CD4-positive, alpha-beta T cell treated with Interleukin-1 beta for 1 hour (primary cell): ENCODE results near the gene B3GNT3.
A peak's percentile ranks its signal among the peaks of the same experiment; 100 is the strongest.
"Not testable (repeated sequence)": the region's sequence is repeated elsewhere in the genome, so short reads cannot be mapped to it uniquely, and the experiment has no call there.

Experiments
- DNase-seq, 2 donors: peaks; one replicate each; pipeline ENCODE4 v3.0.0-alpha.2; 2020 to 2022

B3GNT3 gene

DNA sequence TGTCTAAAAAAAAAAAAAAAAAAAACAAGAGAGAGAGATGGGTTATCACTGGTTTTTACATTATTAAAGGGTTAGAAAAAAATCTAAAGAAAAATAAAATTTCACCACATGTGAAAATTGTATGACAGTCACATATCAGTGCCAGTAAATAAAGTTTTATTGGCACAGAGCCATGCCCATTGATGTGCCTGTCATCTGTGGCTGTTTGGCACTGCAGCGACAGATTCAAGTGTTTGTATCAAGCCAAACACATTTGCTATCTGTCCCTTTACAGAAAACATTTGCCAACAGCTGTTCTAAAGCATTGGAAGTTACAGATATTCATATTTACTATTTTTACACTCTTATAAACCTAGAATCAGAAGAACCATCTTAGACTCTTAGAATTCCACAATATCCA lies 27.4 kb upstream of the B3GNT3 start:
- no peak for DNase-seq

DNA sequence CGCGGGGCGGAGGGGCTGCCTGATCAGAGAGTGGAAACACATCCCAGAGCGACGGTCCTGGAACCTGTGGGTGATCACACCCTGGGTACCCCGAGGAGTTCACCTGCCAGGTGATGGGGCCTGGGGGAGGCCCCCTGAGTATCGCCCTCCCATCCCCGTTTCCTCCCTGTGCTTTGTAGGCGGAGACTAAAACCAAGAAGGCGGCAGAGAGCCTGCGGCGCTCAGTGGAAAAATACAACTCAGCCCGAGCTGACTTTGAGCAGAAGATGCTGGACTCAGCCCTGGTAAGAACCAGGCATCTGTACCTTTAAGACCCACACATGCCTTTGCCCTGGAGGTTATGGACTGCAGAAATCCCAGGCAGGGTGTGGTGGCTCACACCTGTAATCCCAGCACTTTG lies 24.3 kb upstream of the B3GNT3 start:
- DNase-seq = no peak

DNA sequence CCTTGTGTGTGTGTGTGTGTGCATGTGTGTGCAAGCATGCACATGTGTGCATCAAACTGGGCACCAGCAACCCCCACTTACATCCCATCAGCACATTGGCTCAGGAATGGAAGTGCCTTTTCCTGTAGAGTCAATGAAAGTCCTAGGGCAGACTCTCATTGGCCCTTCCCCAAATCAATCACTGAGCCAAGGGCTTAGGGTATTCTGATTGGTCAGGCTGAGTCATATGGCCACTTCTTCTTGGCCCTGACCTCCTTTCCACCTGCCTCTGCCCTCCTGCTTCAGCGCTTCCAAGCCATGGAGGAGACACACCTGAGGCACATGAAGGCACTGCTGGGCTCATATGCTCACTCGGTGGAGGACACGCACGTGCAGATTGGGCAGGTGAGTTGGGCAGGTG lies 22.8 kb upstream of the B3GNT3 start:
- no peak for DNase-seq

DNA sequence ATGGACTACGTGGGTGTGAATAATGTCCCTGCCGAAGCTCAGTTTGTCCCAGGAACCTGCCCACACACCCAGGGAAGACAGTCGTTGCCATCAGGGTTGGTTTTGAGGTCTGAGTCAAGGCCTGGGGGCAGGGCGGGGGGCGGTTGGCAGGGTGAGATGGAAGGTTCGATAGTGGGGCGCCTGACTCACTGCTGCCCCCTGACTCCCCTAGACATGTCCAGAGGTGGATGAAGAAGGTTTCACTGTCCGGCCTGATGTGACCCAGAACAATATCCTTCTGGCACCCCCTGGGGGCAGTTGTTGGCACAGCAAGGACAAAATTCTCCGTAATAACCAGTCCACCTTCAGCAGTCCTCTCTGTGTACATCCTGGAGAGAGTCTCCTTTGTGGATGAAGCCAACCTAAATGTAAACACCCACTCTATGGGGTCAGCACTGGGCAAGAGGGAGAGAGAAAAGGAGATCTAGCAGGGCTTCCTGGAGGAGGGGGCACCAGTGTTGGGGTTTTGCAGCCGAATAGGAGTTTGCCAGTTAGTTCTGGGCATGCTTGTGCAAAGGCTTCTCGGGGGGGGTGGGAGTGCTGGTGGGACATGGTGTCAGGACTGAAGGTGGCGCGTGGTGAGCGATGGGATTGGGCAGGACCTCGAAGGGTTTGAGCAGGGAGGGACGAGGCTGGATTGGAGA lies 19.6 kb upstream of the B3GNT3 start:
- peak; percentile 30 to 48 for DNase-seq

DNA sequence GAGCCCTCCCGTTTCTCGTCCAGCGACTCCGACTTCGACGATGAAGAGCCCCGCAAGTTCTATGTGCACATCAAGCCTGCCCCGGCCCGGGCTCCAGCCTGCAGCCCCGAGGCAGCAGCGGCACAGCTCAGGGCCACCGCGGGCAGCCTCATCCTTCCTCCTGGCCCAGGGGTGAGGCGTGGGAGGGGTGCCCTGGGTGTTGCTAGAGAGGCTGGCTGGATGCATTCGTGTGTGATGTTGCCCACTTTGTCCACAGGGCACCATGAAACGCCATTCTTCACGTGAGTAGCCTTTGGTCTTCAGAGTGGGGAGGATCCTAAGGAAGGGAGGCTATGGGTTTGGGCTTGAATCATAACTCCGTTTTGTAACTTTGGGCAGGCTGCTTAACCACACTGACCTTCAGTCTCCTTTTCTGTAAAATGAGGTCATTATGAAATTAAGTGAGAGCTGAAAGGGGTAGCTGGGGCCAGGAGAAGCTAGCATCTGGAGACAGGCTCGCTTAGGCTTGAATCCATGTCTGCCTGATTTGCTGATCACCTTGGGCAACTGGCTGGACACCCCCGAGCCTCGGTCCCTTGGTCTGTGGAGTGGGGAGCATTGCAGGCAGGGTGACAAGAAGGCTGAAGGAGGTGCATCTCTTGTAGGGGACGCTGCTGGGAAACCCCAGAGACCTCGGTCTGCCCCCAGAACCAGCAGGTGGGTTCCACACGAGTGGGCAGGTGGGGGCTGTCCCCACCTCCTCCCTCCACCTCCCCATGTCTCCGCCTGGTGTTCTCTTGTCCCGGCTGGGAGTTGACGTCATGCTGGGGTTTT lies 18.7 kb upstream of the B3GNT3 start:
- peak in 1 of 2 donors; percentile 86 for DNase-seq

DNA sequence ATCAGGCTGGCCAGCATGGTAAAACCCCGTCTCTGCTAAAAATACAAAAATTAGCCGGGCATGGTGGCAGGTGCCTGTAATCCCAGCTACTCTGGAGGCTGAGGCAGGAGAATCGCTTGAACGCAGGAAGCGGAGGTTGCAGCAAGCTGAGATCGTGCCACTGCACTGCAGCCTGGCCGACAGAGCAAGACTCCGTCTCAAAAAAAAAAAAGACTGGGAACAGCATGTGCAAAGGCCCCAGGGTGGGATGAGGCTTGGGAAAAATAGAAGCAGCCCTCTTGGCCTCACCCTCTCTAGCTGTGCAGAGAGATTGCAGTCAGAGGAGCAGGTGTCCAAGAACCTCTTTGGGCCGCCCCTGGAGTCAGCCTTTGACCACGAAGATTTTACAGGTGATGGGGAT lies 17.1 kb upstream of the B3GNT3 start:
- DNase-seq = not testable (repeated sequence)

DNA sequence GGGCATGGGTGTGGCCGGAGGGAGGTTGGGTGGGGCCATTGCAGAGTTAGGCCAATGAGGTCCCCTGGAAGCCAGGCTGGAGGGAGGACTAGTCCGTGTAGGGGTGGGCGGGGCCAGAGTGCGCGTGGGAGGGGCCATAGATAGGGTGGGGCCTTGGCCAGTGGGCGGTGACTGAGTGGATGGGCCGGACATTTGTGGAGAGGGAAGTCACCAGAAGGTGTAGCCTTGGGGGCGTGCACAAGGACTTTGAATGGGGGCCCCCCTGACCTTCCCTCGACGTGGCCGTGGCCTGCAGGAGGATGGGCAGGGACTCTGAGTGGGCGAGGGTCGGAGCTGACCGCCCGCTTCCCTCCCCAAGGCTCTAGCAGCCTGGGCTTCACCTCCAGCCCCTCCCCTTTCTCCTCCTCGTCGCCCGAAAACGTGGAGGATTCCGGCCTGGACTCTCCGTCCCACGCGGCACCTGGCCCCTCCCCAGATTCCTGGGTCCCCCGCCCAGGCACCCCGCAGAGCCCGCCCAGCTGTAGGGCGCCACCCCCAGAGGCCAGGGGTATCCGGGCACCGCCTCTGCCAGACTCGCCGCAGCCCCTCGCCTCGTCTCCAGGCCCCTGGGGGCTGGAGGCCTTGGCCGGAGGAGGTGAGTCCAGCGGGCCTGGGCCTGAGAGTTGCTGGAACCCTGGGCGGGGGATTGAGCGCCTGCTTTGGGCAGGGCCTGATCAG lies 16.5 kb upstream of the B3GNT3 start:
- peak; percentile 48 to 71 for DNase-seq

DNA sequence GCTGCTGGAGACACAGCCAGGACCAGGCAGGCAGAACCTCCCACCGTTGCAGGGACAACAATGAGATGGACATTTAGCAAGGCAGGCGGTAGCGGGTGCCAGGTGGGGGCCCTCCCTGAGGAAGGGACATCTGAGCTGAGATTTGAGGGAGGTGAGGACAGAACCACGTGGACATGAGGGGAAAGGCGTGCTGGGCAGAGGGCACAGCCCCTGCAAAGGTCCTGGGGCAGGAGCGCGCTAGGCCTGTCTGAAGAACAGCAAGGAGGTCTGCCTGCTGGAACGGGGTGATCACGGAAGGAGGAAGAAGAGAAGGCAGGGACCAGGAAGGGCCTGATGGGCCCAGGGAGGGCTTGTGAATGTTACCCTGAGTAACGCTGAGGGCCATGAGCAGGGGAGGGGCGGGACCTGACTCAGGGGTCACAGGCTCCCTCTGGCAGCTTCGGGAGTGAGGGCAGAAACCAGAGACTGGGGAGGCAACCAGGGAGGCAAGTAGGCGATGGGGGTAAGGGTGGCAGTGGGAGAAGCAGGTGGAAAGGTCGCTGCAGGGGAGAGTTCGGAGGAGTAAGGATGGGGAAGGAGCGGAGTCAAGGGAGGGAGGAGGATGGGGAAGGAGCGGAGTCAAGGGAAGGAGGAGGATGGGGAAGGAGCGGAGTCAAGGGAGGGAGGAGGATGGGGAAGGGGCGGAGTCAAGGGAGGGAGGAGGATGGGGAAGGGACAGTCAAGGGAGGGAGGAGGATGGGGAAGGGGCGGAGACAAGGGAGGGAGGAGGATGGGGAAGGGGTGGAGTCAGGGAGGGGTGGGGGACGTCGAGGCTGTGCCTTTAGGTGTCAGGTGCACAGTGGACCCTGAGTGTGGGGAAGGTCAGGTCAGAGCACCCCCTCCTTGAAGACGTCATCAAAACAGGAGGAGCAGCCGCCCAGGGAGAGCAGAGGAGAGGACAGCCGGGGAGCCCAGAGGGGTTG lies 15.7 kb upstream of the B3GNT3 start:
- DNase-seq = peak in 1 of 2 donors; percentile 53

DNA sequence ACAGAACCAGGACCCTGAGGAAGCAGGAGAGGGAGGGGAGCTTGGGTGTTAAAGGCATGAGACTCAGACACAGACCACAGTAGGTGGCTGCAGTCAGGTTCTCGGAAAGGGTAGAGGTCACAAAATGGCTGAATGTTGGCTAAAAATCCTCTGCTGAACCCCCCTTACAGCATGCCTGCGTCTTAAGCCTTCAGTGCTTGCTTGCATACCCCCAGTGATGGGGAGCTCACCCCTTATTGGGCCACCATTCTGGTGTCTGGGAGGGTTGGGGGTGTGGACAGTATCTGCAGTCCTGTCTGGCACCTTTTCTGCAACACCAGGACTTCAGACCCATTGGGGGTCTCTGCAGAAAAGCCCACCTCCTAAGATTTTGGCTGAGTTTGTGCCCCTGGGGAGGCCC lies 14.2 kb upstream of the B3GNT3 start:
- DNase-seq = no peak

DNA sequence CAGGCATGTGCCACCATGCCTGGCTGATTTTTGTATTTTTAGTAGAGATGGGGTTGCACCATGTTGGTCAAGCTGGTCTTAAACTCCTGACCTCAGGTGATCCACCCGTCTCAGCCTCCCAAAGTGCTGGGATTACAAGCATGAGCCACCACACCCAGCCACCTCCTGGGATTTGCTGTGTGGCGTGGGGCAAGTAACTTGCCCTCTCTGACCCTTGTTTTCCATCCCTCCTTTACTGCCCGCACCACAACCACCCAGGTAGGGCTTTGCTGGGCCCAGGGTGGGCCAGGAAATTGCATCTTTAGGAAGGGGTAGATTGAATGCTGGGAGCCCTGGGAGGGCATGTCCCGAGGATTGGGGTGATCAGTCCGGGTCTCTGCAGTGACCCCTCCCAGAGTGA lies 11.2 kb upstream of the B3GNT3 start:
- not testable (repeated sequence) for DNase-seq

DNA sequence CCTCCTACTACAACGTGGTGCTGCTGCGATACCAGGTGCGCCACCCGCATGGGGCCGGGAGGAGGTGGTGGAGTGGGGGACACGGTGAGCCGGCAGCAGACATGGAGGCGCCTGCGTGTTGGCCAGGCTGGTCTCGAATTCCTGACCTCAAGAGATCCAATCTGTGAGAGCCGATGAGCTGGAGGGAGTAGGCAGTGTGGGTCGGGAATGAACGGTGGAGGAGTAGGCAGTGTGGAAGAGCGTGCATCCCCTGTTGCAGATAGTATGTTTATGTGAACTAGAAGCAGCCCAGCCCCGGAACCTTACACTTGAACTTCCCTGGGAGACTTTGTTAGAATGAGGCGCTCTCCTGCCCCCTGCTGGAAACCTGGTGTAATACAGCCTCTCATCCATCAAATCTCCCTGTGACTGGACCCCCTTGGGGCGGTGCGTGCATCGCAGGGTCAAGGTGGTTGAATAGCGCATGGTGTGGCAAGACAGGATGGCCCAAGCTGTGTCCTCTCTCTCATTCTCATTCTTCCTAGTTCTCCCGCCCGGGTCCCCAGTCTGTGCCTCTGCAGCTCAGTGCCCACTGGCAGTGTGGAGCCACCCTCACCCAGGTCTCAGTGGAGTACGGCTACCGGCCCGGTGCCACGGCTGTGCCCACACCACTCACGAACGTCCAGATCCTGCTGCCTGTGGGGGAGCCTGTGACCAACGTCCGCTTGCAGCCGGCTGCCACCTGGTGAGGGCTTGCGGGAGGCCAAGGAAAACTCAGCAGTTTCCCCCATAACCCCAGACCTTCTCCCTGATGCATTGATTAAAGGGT lies 10.5 kb upstream of the B3GNT3 start:
- DNase-seq = peak; percentile 62 to 74

DNA sequence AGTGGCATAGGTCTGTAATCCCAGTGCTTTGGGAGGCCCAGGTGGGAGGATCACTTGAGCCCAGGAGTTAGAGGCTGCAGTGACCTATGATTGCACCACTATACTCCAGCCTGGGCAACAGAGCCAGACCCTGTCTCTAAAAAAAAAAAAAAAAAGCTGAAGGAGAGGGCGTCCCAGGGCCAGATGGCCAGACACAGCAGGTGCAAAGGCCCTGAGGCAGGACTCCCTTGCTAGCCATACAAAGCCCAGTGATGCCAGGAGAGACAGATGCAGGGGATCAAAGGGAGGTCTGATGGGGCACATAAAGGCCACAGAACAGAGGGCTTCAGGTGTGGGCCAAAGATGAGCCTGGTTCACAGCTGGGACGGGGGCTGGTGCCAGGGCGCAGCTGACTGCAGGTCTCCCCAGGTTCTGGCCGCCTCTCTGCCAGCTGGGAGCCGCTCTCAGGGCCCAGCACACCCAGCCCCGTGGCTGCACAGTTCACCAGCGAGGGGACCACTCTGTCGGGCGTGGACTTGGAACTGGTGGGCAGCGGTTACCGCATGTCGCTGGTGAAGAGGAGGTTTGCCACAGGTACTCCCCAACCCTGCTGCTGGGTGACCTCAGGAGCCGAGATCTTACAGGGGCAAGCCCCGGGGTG lies 7.5 kb upstream of the B3GNT3 start:
- DNase-seq = no peak

DNA sequence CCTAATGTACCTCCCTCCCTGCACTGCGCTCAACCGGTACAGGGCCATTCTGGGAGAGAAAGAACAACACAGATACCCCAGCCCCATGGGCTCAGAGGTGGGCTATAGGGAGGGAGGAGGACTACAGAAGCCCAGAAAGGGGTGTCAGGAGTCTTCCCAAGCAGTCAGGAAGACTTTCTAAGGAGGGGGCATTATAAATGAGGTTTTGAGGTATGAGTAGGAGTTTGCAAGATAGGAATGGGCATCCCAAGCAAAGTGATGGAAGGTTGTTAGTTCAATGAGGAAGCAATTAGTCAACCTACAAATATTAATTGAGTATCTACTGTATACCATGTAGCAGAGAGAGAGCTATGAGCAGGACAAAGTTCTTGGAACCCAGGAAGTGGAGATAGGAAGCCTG lies 6.3 kb upstream of the B3GNT3 start:
- DNase-seq = no peak

DNA sequence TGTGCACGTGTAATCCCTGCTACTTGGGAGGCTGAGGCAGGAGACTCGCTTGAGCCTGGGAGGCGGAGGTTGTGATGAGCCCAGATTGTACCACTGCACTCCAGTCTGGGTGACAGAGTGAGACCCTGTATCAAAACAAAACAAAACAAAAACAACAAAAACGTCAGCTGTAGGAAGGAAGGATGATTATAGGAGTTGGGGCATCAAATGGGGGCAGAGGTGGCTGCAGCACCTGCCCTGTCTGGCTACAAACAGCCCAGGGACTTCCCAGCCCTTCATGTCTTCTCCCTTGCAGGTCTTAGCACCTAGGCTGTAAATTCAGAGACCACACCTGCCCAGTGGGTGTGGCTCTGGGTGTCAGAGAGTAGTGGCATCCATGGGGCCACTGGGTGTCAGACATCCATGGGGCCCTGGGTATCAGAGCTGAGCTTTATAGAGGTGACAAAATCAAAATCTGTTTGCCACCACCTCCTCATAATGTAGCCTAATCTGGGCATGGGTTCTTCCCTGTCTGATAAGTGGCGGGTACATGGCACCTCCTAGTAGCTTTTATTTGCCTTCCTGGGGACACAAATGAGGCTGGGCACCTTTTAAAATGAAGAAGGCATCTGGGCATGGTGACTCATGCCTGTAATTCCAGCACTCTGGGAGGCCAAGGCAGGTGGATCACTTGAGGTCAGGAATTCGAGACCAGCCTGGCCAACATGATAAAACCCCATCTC lies 4.7 kb upstream of the B3GNT3 start:
- DNase-seq = peak in 1 of 2 donors; percentile 25

DNA sequence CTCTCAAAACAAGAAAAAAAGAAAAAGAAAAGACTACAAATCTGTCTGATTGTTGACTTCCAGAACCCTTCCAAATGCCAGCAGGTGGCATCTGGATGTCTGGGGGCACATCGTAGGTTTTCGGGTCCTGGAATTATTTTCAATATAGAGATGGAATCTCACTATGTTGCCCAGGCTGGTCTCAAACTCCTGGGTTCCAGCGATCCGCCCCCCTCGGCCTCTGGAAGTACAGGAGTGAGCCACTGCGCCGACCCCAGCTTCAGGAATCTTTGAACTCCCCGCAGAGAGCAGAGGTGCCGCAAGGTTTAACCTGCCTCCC lies 567 bp upstream of the B3GNT3 start:
- DNase-seq = no peak

DNA sequence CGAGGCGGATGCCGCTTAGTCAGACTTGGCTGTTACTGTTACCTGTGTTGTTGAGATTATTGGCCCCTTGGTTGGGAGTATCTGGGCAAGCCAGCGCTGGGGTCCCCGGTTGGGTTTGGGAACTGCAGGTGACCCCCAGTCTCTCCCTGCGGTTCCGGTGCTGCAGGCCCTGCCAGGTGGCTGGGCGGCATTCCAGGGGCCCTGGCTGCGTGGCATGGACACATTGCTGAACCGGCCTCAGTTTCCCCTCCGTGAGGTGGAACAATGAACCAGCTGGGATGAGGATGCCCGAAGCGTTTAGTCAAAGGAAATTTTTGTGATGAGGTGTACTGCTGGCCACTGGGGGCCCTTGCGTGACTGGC lies 538 bp downstream of the B3GNT3 start:
- DNase-seq = no peak

DNA sequence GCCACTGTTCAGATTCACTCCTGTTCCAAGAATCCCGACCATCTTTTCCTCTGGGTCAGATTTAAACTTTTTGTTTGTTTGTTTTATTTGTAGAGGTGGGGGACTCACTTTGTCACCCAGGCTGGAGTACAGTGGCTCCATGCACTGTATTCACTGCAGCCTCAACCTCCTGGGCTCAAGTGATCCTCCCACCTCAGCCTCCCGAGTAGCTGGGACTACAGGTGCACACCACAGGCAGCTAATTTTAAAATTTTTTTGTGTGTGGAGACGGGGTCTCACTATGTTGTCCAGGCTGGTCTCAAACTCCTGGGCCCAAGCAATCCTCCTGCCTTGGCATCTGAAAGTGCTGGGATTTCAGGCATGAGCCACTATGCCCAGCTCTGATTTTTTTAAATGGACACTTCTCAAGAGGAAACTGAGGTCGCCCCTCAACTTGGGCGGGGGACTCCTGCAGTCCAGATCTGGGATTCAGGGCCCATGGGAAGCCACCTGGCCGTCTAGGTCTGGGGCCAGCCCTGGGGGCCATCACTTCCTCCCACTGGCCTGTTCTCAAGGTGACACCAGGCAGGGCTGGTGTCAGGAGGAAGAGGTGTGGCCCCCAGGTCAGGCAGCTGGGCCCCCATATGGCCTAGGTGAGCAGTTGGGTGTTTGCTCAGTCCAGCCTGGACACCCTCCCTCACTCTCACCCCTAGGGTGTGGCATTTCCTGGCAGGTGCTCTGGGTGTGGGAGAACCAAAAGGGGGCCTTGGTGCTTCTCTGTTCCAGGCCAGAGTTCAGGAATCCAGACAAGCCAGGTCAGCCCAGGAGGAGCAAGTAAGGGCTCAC lies 1.3 kb downstream of the B3GNT3 start:
- DNase-seq = no peak

DNA sequence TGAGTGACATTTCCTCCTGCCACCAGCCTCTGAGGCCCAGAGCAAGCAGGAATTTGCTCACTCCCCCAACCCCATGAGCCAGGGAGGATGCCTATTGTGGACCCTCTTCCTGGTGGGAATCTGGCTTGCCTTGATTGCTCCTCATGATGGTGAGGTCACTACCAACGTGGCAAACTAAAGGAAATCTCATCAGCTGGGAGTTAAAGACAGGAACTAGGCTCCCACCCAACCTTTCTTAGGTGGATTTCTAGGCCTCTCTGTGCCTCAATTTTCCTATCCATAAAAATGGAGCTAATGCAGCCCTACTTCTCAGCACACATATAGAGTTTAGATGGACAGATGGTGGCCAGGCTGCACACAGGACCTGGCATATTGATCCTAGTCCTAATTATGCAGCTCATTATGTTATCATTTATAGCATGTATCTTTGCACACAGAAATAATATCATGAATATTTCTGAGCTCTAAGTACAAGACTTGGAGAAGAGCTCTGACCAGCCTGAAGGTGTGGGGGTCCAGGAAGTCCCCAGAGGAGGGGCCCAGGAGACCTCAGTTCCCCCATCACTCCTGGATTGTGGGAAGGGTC lies 2.0 kb downstream of the B3GNT3 start:
- DNase-seq = no peak

DNA sequence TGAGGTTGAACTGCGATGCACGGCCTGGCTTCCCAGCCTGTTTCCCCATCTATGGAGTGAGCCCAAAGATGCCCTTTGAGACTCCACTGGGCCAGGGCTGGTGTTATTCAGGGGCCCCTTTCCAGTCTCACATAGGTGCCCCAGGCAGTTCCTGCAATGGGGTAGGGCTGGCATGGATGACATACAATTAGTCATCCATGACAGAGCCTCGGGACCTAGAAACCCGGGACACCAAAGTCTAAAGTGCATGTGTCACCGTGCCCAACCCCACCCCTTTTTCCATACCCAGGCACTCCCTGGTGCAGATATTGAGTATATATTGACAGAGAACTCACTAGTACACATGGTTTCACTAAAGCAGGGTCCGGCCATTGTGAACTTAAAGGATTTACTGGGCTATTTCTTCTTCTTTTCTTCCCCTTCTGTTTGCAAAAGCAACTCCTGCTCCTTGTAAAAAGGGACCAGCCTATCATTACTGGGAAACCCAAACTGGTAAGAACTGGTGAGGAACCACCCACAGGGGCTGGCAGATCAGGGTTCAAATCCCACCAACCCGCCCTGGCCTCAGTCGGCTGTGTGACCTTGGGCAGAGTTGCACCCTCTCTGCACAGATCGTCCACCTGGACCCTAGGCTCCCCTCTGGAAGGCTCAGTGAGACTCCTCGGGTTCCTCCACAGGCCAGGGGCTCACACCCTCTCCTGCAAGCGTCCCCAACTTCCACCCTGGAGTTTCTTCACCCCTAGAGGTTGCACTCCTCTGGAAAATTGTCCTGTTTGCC lies 2.7 kb downstream of the B3GNT3 start:
- no peak for DNase-seq
